K562 (cell line): ENCODE measurements around the gene DYNC2I2. TPM values are rescaled to one million over a fixed set of nuclear protein-coding genes. Genes with fewer than 3 reads are reported as not detected.

ENCODE experiments used
- CHD1 ChIP-seq: fragments of 200-600 bp; sonication (generic); IDR thresholded peaks from one replicate; pipeline ENCODE4 v1.6.1; 2012; ENCODE audit warnings: mild to moderate bottlenecking, moderate library complexity, low read length, inconsistent platforms
- HNRNPK ChIP-seq: fragments of 200-400 bp; formaldehyde crosslinking; IDR thresholded peaks from one replicate; pipeline ENCODE4 v1.6.1; 2018; ENCODE audit warnings: mild to moderate bottlenecking, low read depth, low read length; ENCODE audit not compliant: poor library complexity, severe bottlenecking
- HOXB6 ChIP-seq: fragments of 250-450 bp; sonication (Bioruptor Pico); IDR thresholded peaks from 2 replicates; pipeline ENCODE4 v1.5.1; 2022; ENCODE audit warnings: mild to moderate bottlenecking, borderline replicate concordance
- NEUROD1 ChIP-seq: fragments of 150-350 bp; IDR thresholded peaks from 2 replicates; pipeline ENCODE4 v1.6.1; 2014; ENCODE audit warnings: borderline replicate concordance, low read length, low read depth; ENCODE audit not compliant: partially characterized antibody
- PCBP2 ChIP-seq: fragments of 200-400 bp; formaldehyde crosslinking; IDR thresholded peaks from 2 replicates; pipeline ENCODE4 v1.6.1; 2018; ENCODE audit warnings: low read length, low read depth, mild to moderate bottlenecking, moderate library complexity; ENCODE audit not compliant: poor library complexity, severe bottlenecking
- REST ChIP-seq, 2 experiments: fragments of 450-650 bp; formaldehyde crosslinking in 1 of 2; IDR thresholded peaks; 2 replicates each; pipeline versions ENCODE4 v1.4.0 to v1.6.1; 2014 to 2020; ENCODE audit warnings: mild to moderate bottlenecking in 2 of 2, borderline replicate concordance in 1 of 2, low read depth in 1 of 2
- TAF1 ChIP-seq: IDR thresholded peaks from 2 replicates; pipeline ENCODE4 v1.6.1; 2011; ENCODE audit warnings: mild to moderate bottlenecking, low read length, moderate library complexity; ENCODE audit not compliant: insufficient read depth, control insufficient read depth, severe bottlenecking; ENCODE audit errors: extremely low read depth
- TRIM25 ChIP-seq: fragments of 450-650 bp; IDR thresholded peaks from 2 replicates; pipeline ENCODE4 v1.7.0; 2016; ENCODE audit warnings: borderline replicate concordance
- ZBTB7A ChIP-seq: IDR thresholded peaks from 2 replicates; pipeline ENCODE4 v1.6.1; 2011; ENCODE audit warnings: low read depth, mild to moderate bottlenecking, low read length, moderate library complexity, borderline replicate concordance; ENCODE audit not compliant: control insufficient read depth
- ZNF263 ChIP-seq: sonication (generic); formaldehyde crosslinking; IDR thresholded peaks from 2 replicates; pipeline ENCODE4 v1.8.0; 2022; ENCODE audit warnings: mild to moderate bottlenecking, missing genetic modification reagents, borderline replicate concordance
- ZNF280A ChIP-seq: fragments of 450-650 bp; IDR thresholded peaks from 2 replicates; pipeline ENCODE4 v1.6.1; 2018; ENCODE audit warnings: mild to moderate bottlenecking, low read depth; ENCODE audit not compliant: partially characterized antibody
- ZNF740 ChIP-seq, 3 experiments: fragments of 200-800 bp in 1 of 3; sonication (Bioruptor generic) in 1 of 3; sonication (generic) in 1 of 3; formaldehyde crosslinking in 1 of 3; IDR thresholded peaks; 2 replicates each; pipeline versions ENCODE4 v1.6.1 to v1.8.0; 2016 to 2022; ENCODE audit warnings: mild to moderate bottlenecking in 2 of 3, missing compliant biosample characterization in 2 of 3, missing genetic modification characterization in 2 of 3, missing genetic modification reagents in 1 of 3
- polyA plus RNA-seq, 8 experiments: library from polyadenylated mRNA; depleted of rRNA in 4 of 8; stranded (reverse) in 5 of 8; unstranded in 3 of 8; fragments of >200 nt; fragmentation: Nextera tagmentation in 2 of 8; fragmentation: Illumina TruSeq in 1 of 8; extraction: Ambion mirVana in 2 of 8; extraction: Trizol in 1 of 8; gene quantifications; 2 replicates each; pipeline versions ENCODE4 v1.2.1 to v1.2.3, GENCODE V29; 2011 to 2014; ENCODE audit warnings: inconsistent platforms in 1 of 8, missing spikeins in 1 of 8
- total RNA-seq, 7 experiments: library from RNA; depleted of rRNA in 6 of 7; stranded (reverse); fragments of >200 nt in 6 of 7; fragmentation: Illumina TruSeq in 2 of 7; extraction: Trizol in 2 of 7; gene quantifications; 2 replicates each; pipeline versions ENCODE4 v1.2.1 to v1.2.3, GENCODE V29; 2011 to 2021; ENCODE audit warnings: low replicate concordance in 1 of 7

Gene DYNC2I2
- total and polyA plus RNA-seq, 9 of the 15 experiments (the other 6 are each of a cell fraction or from before 2014, with no cell fraction given), result 1.5 to 249 (median 70.0) TPM

- TF ChIP-seq TRIM25, result no peak
- TF ChIP-seq TAF1, result peak; percentile 52
- peak; percentile 61 for TF ChIP-seq HNRNPK
- no peak for TF ChIP-seq HOXB6 (CRISPR knock-in tag)
- TF ChIP-seq ZBTB7A, result 0 out of 2 replicates have a peak, but pooled peaks have one; percentile 0
- TF ChIP-seq ZNF740 (CRISPR knock-in tag; IDR thresholded peaks at IDR 0.05), result 0 out of 2 replicates have a peak, but pooled peaks have one; percentile 47
- TF ChIP-seq ZNF740 (tag; IDR thresholded peaks at IDR 0.05), result peak in 1 of 2 experiments; percentile 55; a peak in 1 of 4 replicates
- TF ChIP-seq ZNF263, result 0 out of 2 replicates have a peak, but pooled peaks have one; percentile 2
- no peak for TF ChIP-seq NEUROD1
- TF ChIP-seq PCBP2, result peak; percentile 16
- TF ChIP-seq REST (IDR thresholded peaks at IDR 0.05; ENCODE audit: borderline replicate concordance), result no peak
- peak; percentile 66; the same call in 1 of the 2 replicates for TF ChIP-seq REST (CRISPR knock-in tag; IDR thresholded peaks at IDR 0.05; ENCODE audit: low read depth)
- no peak for TF ChIP-seq ZNF280A
- TF ChIP-seq CHD1, result peak; percentile 84
Measured at GRCh38 chr9:128689293-128689774, 32.7 kb upstream of the DYNC2I2 start (continued).
